Cardiac fibroblast (primary cell): ENCODE data around the gene EDC3.

Experiments used
- DNase-seq, 2 donors: peaks; one replicate each; pipeline versions ENCODE4 v3.0.0 to v3.0.0-alpha.2; 2010; ENCODE audit warnings: low read depth in 2 of 2
- H3K4me3 ChIP-seq, 2 donors: replicated peaks in 1 of 2; 1 replicate in 1 of 2; 2 replicates in 1 of 2; pipeline ENCODE4 v1.5.1; 2011; ENCODE audit warnings: low read depth in 2 of 2, low read length in 2 of 2, mild to moderate bottlenecking in 2 of 2, moderate library complexity in 1 of 2
- TF ChIP-seq, protein P1 (sequence below): IDR thresholded peaks from one replicate; pipeline ENCODE4 v1.5.1; 2011; ENCODE audit warnings: low read depth, mild to moderate bottlenecking, low read length, inconsistent platforms

The EDC3 gene

GRCh38 chr15:74727727-74728126, 31.9 kb upstream of the EDC3 start:
- TF ChIP-seq, protein P1, sequence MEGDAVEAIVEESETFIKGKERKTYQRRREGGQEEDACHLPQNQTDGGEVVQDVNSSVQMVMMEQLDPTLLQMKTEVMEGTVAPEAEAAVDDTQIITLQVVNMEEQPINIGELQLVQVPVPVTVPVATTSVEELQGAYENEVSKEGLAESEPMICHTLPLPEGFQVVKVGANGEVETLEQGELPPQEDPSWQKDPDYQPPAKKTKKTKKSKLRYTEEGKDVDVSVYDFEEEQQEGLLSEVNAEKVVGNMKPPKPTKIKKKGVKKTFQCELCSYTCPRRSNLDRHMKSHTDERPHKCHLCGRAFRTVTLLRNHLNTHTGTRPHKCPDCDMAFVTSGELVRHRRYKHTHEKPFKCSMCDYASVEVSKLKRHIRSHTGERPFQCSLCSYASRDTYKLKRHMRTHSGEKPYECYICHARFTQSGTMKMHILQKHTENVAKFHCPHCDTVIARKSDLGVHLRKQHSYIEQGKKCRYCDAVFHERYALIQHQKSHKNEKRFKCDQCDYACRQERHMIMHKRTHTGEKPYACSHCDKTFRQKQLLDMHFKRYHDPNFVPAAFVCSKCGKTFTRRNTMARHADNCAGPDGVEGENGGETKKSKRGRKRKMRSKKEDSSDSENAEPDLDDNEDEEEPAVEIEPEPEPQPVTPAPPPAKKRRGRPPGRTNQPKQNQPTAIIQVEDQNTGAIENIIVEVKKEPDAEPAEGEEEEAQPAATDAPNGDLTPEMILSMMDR = no peak
- DNase-seq = no peak
- H3K4me3 ChIP-seq = no peak overlapping the region

DNA sequence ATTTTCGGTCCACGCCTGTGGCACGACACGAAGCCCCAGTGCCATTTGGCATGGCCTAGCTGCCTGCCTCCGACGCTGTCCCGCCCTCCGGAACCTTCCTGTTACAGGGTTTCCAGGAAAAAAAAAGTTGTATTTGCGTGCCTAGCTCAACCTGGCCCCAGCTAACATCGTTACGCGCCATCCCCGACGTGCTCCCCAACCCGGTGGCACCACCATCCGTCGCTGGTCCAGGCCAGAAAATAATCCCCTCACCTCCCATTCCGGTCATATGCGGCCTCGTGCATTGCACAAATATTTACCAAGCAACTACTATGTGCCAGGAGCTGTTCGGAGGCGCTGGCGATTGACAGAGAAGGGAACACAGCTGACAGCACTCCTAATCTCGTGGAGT, 30.9 kb upstream of the EDC3 start:
- TF ChIP-seq, protein P1 = no peak
- peak overlapping the region; percentile 28 to 51 for H3K4me3 ChIP-seq
- no peak for DNase-seq

DNA sequence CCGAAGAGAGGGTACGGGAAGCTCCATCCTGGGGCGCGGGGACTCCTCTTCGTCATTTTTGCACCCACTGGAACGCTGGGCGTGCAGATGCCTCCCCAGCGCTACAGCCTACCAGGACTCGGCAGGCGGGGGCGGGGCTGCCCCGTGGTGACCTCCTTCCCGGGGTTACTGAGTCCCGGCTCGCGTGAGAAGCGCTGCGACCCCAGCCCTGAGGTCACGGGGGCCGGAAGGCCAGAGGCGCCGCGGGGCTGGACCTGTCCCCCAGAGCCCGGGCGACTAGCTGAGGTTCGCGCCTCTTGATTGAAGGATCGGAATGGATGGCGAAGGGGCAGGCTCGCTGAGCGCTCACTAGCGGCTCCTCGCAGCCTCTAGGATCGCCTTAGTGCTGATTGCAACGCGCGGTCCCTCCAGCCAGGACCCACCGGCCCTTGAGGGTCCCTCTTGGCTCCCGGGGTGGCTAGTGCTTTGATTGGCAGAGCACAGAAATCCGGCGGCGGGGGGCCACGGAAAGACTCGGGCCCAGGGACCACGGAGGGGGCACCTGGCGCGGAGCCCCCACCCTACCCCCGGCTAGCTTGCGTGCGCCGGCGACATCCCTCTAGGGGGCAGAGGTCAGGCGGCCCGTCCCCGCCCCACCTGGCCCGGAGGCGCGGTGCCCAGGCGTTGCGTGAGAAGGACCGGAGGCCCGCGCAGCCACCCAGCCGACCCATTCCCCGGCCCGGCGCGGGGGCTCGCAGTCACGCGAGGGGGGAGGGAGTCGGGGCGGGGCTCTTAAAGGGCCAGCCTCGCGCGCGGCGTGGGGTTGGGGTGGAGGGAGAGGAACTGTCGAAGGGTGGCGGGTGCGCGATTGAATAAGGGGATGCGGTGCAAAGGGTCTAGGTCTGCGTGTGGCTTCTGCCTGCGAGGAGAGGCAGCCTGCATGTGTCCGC, 30.3 kb upstream of the EDC3 start:
- TF ChIP-seq, protein P1 = no peak
- peak in 1 of 2 donors; percentile 14 for DNase-seq
- H3K4me3 ChIP-seq = peak overlapping the region; percentile 51 to 57

GRCh38 chr15:74725225-74725774, 29.5 kb upstream of the EDC3 start, which contains the start of gene CYP1A1:
Gene CYP1A1 (minus strand): TSS chr15:74725528. CDS start chr15:74723097, 2,431 bp downstream.
- DNase-seq = no peak

DNA sequence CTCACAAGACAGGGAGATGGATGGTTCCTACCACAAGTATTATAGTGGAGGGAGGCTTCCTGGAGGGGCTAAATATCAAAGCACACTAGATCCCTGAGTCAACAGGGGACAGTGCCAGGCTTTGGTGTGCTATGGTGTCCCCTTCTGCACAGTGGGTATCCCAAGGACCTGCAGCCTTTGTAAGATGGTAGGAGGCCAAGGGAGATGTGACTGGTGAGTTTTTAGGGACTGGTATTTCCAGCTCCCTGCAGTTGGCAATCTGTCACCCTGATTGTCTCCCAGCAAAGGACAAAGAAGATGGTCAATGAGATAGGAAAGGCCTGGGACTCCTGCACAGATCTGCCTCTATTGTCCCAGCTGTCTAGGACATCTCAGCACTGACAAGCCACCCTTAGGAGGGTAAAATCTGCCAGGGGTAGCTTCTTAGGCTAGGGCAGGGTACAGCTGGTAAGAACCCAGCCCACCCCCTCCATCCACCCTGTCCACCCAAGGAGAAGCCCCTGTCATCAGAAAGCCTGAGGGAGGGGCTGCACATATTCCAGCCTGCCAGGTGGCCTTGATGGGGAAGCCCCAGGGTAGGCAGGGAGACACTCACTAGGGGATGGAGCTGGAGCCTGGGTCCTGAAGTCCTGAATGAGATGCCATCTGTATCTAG, 28.9 kb upstream of the EDC3 start:
- TF ChIP-seq, protein P1 = no peak
- no peak for DNase-seq
- no peak overlapping the region for H3K4me3 ChIP-seq

More at GRCh38 chr15:74725225-74725774, 29.5 kb upstream of the EDC3 start, which contains the start of gene CYP1A1:
- H3K4me3 ChIP-seq = peak within 1 kb of the TSS; percentile 51 to 57
- TF ChIP-seq, protein P1 = no peak

GRCh38 chr15:74723754-74724334, 28.0 kb upstream of the EDC3 start:
- TF ChIP-seq, protein P1 = no peak
- no peak overlapping the region for H3K4me3 ChIP-seq
- DNase-seq = peak; percentile 57 to 68
